Anterior cingulate cortex (tissue), 58 donors: Measurements from ENCODE around the gene AIF1.
"Not testable (repeated sequence)": the region's sequence is repeated elsewhere in the genome, so short reads cannot be mapped to it uniquely, and the experiment has no call there.

ENCODE experiments used
- DNase-seq, 58 donors: peaks; one replicate each; lab custom pipeline; 2025; lab: John Stamatoyannopoulos, UW

The AIF1 gene

GRCh38 chr6:31579546-31580437 is 35.2 kb upstream of the AIF1 start:
- no peak for DNase-seq

- DNase-seq = no peak
These were observed 34.6 kb upstream of the AIF1 start for GRCh38 chr6:31580438-31580740.

GRCh38 chr6:31580807-31581433 is 34.1 kb upstream of the AIF1 start:
- DNase-seq = peak in 57 of 58 donors; percentile 14 to 90 (median 73)

GRCh38 chr6:31581434-31582229 is 33.4 kb upstream of the AIF1 start:
- DNase-seq = peak in 6 of 58 donors; percentile 9 to 36 (median 26)

- no peak for DNase-seq
These were observed 32.8 kb upstream of the AIF1 start, which contains the start of gene LTB for GRCh38 chr6:31582230-31582643. Gene LTB (minus strand): TSS chr6:31582424. CDS start chr6:31582417, 7 bp downstream.

- no peak for DNase-seq
These were observed 29.5 kb upstream of the AIF1 start for GRCh38 chr6:31585491-31585890.

GRCh38 chr6:31586008-31586407 is 29.0 kb upstream of the AIF1 start, which contains the start of gene LST1:
Gene LST1 (plus strand): TSS chr6:31586277. CDS start chr6:31587300, 1,023 bp downstream.
- peak in 8 of 58 donors; percentile 2 to 30 (median 10) for DNase-seq

- DNase-seq = peak in 12 of 58 donors; percentile 3 to 47 (median 29)
These were observed 28.3 kb upstream of the AIF1 start for GRCh38 chr6:31586599-31587281.

GRCh38 chr6:31587791-31588777 is 26.9 kb upstream of the AIF1 start:
- no peak for DNase-seq

- no peak for DNase-seq
These were observed 26.0 kb upstream of the AIF1 start for GRCh38 chr6:31588871-31589650.

GRCh38 chr6:31590691-31591090 is 24.3 kb upstream of the AIF1 start:
- DNase-seq = not testable (repeated sequence)

GRCh38 chr6:31592396-31592771 is 22.6 kb upstream of the AIF1 start:
- no peak for DNase-seq

- DNase-seq = no peak
These were observed 18.0 kb upstream of the AIF1 start for GRCh38 chr6:31597006-31597405.

GRCh38 chr6:31607317-31607716 is 7.7 kb upstream of the AIF1 start:
- no peak for DNase-seq

GRCh38 chr6:31609519-31610406 is 5.3 kb upstream of the AIF1 start:
- no peak for DNase-seq

- no peak for DNase-seq
These were observed 4.1 kb upstream of the AIF1 start for GRCh38 chr6:31610968-31611367.

GRCh38 chr6:31614075-31614619 is 887 bp upstream of the AIF1 start:
- peak in 2 of 58 donors; percentile 27 to 39 for DNase-seq
